HCT116 (cell line): ENCODE measurements around the gene RNU6-9. TPM values are rescaled to one million over a fixed set of nuclear protein-coding genes. Genes with fewer than 3 reads are reported as not detected.

Source experiments
- ATAC-seq: fragments of 200-7000 bp; cut with Tn5 transposase; 2 replicates; pipeline ENCODE4 v1.9.1; 2020; ENCODE audit warnings: mild to moderate bottlenecking, moderate library complexity
- BruUV-seq: library from RNA; stranded (reverse); fragments of 400-500 nt; replicated peaks from 2 replicates; lab custom pipeline; 2021; lab: Mats Ljungman, UMichigan
- CTCF ChIA-PET: fragments of 300-600 bp; sonication (Branson Sonifier 250); formaldehyde crosslinking; loops from one replicate; lab custom pipeline; 2021; ENCODE audit warnings: antibody characterized with exemption; lab: Charles Lee
- POLR2A ChIA-PET: fragments of 300-600, 350-600 bp; sonication (Branson Sonifier 250); formaldehyde crosslinking; loops from one replicate; lab custom pipeline; 2021; ENCODE audit warnings: antibody characterized with exemption; lab: Charles Lee
- RAD21 ChIA-PET, 2 experiments: fragments of 300-600 bp; sonication (Branson Sonifier 250); formaldehyde crosslinking; loops; one replicate each; lab custom pipeline; 2023; ENCODE audit warnings: low total read pairs in 2 of 2; ENCODE audit not compliant: uncharacterized antibody in 2 of 2, unreplicated experiment in 2 of 2, low non-redundant PET in 1 of 2; lab: Charles Lee
- DNase-seq: peaks from one replicate; pipeline ENCODE4 v3.0.0-alpha.2; 2010; ENCODE audit warnings: low read depth, low spot score
- H2AFZ ChIP-seq: fragments of 200-600 bp; shearing (Covaris generic), sonication (generic); 2 replicates; pipeline ENCODE4 v1.6.1; 2017; ENCODE audit warnings: low read depth, mixed run types, mixed read lengths, antibody characterized with exemption, low read length; ENCODE audit not compliant: poor library complexity, severe bottlenecking
- H3K27ac ChIP-seq: 2 replicates; pipeline ENCODE4 v1.5.1; 2012; ENCODE audit warnings: low read depth, low read length
- H3K27me3 ChIP-seq: fragments of 200-600 bp; sonication (generic); 2 replicates; pipeline ENCODE4 v1.6.1; 2016; ENCODE audit warnings: mixed run types, low read length, mixed read lengths; ENCODE audit not compliant: insufficient read depth
- H3K36me3 ChIP-seq, 2 experiments: fragments of 200-500 bp in 1 of 2; fragments of 200-600 bp in 1 of 2; sonication (Bioruptor generic) in 1 of 2; sonication (generic) in 1 of 2; 2 replicates each; pipeline versions ENCODE4 v1.5.1 to v1.6.1; 2014 to 2016; ENCODE audit warnings: low read length in 2 of 2, inconsistent platforms in 1 of 2, mixed read lengths in 1 of 2, mixed run types in 1 of 2; ENCODE audit not compliant: insufficient read depth in 2 of 2, control insufficient read depth in 1 of 2
- H3K4me1 ChIP-seq, 2 experiments: fragments of 200-600 bp in 1 of 2; sonication (generic) in 1 of 2; 2 replicates each; pipeline versions ENCODE4 v1.5.1 to v1.6.1; 2012 to 2017; ENCODE audit warnings: low read length in 2 of 2, inconsistent platforms in 1 of 2, mild to moderate bottlenecking in 1 of 2, mixed read lengths in 1 of 2, mixed run types in 1 of 2, moderate library complexity in 1 of 2; ENCODE audit not compliant: insufficient read depth in 2 of 2, control insufficient read depth in 1 of 2
- H3K4me2 ChIP-seq: fragments of 200-600 bp; sonication (generic); 2 replicates; pipeline ENCODE4 v1.6.1; 2017; ENCODE audit warnings: mixed run types, low read length, mixed read lengths
- H3K4me3 ChIP-seq, 2 experiments: fragments of 200-600 bp in 1 of 2; sonication (generic) in 1 of 2; replicated peaks in 1 of 2; 2 replicates each; pipeline ENCODE4 v1.5.1; 2011 to 2016; ENCODE audit warnings: low read length in 2 of 2, control low read depth in 1 of 2, low read depth in 1 of 2, mild to moderate bottlenecking in 1 of 2, mixed read lengths in 1 of 2, mixed run types in 1 of 2
- H3K79me2 ChIP-seq: fragments of 200-600 bp; sonication (generic); 2 replicates; pipeline ENCODE4 v1.6.1; 2017; ENCODE audit warnings: mild to moderate bottlenecking, mixed run types, low read length, moderate library complexity, mixed read lengths; ENCODE audit not compliant: insufficient read depth
- H3K9ac ChIP-seq: fragments of 200-600 bp; sonication (generic); 2 replicates; pipeline ENCODE4 v1.6.1; 2016; ENCODE audit warnings: low read length, mixed read lengths
- H3K9me2 ChIP-seq: fragments of 200-600 bp; sonication (generic), shearing (Covaris generic); 2 replicates; pipeline ENCODE4 v1.6.1; 2017; ENCODE audit warnings: mixed run types, mild to moderate bottlenecking, moderate library complexity; ENCODE audit not compliant: insufficient read depth
- H3K9me3 ChIP-seq, 2 experiments: fragments of 200-500 bp in 1 of 2; fragments of 200-600 bp in 1 of 2; sonication (Bioruptor generic) in 1 of 2; sonication (generic) in 1 of 2; 2 replicates each; pipeline ENCODE4 v1.6.1; 2014 to 2017; ENCODE audit warnings: low read length in 2 of 2, mixed read lengths in 2 of 2, inconsistent platforms in 1 of 2, low read depth in 1 of 2, mild to moderate bottlenecking in 1 of 2, mixed run types in 1 of 2, moderate library complexity in 1 of 2; ENCODE audit not compliant: control insufficient read depth in 1 of 2, insufficient read depth in 1 of 2
- H4K20me1 ChIP-seq: fragments of 200-600 bp; sonication (generic), shearing (Covaris generic); 2 replicates; pipeline ENCODE4 v1.6.1; 2017; ENCODE audit warnings: mixed run types, mild to moderate bottlenecking, moderate library complexity; ENCODE audit not compliant: insufficient read depth
- CEBPB ChIP-seq: IDR thresholded peaks from 2 replicates; pipeline ENCODE4 v1.6.1; 2012; ENCODE audit warnings: low read depth
- EGR1 ChIP-seq: IDR thresholded peaks from 2 replicates; pipeline ENCODE4 v1.6.1; 2012; ENCODE audit warnings: low read depth
- EZH2 ChIP-seq: fragments of 200-600 bp; sonication (generic); IDR thresholded peaks from 2 replicates; pipeline ENCODE4 v1.6.1; 2017; ENCODE audit warnings: antibody characterized with exemption, mixed run types
- RAD21 ChIP-seq: IDR thresholded peaks from 2 replicates; pipeline ENCODE4 v1.6.1; 2012; ENCODE audit warnings: low read depth, mild to moderate bottlenecking
- SP1 ChIP-seq: IDR thresholded peaks from 2 replicates; pipeline ENCODE4 v1.6.1; 2012; ENCODE audit warnings: low read depth
- TCF7L2 ChIP-seq: IDR thresholded peaks from 2 replicates; pipeline ENCODE4 v1.7.0; 2011; ENCODE audit warnings: borderline replicate concordance, inconsistent platforms; ENCODE audit not compliant: insufficient read depth, insufficient read length; ENCODE audit errors: extremely low read depth
- intact Hi-C: fragments of 100-400 bp; cut with micrococcal nuclease; formaldehyde crosslinking; loops from 2 replicates; pipeline ENCODE4 v1.10.0; 2022
- total RNA-seq: library from RNA; stranded (reverse); gene quantifications from one replicate; pipeline ENCODE4 v1.2.1, GENCODE V29; 2021; ENCODE audit not compliant: unreplicated experiment
- TF ChIP-seq, protein P1 (sequence below), 3 experiments: fragments of 200-600 bp in 1 of 3; sonication (generic) in 1 of 3; IDR thresholded peaks in 2 of 3; conservative IDR thresholded peaks in 1 of 3; 2 replicates each; pipeline ENCODE4 v1.5.1; 2012 to 2017; ENCODE audit warnings: low read depth in 2 of 3, low read length in 2 of 3, antibody characterized with exemption in 1 of 3, borderline replicate concordance in 1 of 3, control low read depth in 1 of 3, mild to moderate bottlenecking in 1 of 3, mixed read lengths in 1 of 3, mixed run types in 1 of 3, moderate library complexity in 1 of 3; ENCODE audit not compliant: insufficient read depth in 1 of 3

Gene RNU6-9
- total RNA-seq, 1 experiment from 2014 or later = not detected

- POLR2A ChIA-PET = no interaction called here
- CTCF ChIA-PET = no interaction called here
- Histone ChIP-seq H2AFZ (no peak overlapping the region), H3K4me1 (peaks cover 16 to 28% of the 10 kb centered on the region in 2 experiments), H4K20me1 (no peaks in the 10 kb centered on the region), H3K9me3 (no peaks in the 10 kb centered on the region), H3K36me3 (peaks cover 5 to 15% of the 10 kb centered on the region in 2 experiments; a peak in 2 of 4 replicates), H3K27ac (peak overlapping the region; percentile 79; the same call in 1 of the 2 replicates), H3K4me3 (no peak overlapping the region), H3K4me2 (no peak overlapping the region), H3K79me2 (no peaks in the 10 kb centered on the region), H3K9me2 (no peaks in the 10 kb centered on the region), H3K9ac (no peak overlapping the region), H3K27me3 (no peaks in the 10 kb centered on the region)
- ATAC-seq (0 out of 2 replicates have a peak, but pooled peaks have one; percentile 0), DNase-seq (no peak)
- intact Hi-C loops = no loop called here
- RAD21 ChIA-PET = no interaction called here
- BruUV-seq = TSS peak; percentile 67
- TF ChIP-seq CEBPB (no peak), EZH2 (no peak), SP1 (no peak), TCF7L2 (no peak), RAD21 (no peak), EGR1 (no peak)
- TF ChIP-seq, protein P1, sequence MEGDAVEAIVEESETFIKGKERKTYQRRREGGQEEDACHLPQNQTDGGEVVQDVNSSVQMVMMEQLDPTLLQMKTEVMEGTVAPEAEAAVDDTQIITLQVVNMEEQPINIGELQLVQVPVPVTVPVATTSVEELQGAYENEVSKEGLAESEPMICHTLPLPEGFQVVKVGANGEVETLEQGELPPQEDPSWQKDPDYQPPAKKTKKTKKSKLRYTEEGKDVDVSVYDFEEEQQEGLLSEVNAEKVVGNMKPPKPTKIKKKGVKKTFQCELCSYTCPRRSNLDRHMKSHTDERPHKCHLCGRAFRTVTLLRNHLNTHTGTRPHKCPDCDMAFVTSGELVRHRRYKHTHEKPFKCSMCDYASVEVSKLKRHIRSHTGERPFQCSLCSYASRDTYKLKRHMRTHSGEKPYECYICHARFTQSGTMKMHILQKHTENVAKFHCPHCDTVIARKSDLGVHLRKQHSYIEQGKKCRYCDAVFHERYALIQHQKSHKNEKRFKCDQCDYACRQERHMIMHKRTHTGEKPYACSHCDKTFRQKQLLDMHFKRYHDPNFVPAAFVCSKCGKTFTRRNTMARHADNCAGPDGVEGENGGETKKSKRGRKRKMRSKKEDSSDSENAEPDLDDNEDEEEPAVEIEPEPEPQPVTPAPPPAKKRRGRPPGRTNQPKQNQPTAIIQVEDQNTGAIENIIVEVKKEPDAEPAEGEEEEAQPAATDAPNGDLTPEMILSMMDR (IDR thresholded peaks at IDR 0.05 in 2 of 3, conservative IDR thresholded peaks at IDR 0.05 in 1 of 3; ENCODE audit: borderline replicate concordance in 1 of 3, insufficient read depth in 1 of 3, low read depth in 2 of 3, low read length in 2 of 3) = no peak
Measured at GRCh38 chr19:867855-868457, 25.3 kb upstream of the RNU6-9 start.
